OCI-LY1 (cell line): Measurements from ENCODE around the gene RUNX1.

Source experiments
- CTCF ChIP-seq: fragments of 200-600 bp; sonication (generic), shearing (Covaris generic); IDR thresholded peaks from 2 replicates; pipeline ENCODE4 v1.5.1; 2017; ENCODE audit warnings: mild to moderate bottlenecking, antibody characterized with exemption, low read length, moderate library complexity, mixed read lengths
- EZH2 ChIP-seq: fragments of 200-600 bp; sonication (generic), shearing (Covaris generic); IDR thresholded peaks from 2 replicates; pipeline ENCODE4 v1.8.0; 2017; ENCODE audit warnings: borderline replicate concordance, mixed run types, mild to moderate bottlenecking, antibody characterized with exemption, low read length, moderate library complexity, mixed read lengths

GRCh38 chr21:34935452-34935851, 113.7 kb downstream of the RUNX1 start:
- TF ChIP-seq CTCF, result no peak
- TF ChIP-seq EZH2, result no peak
